Right lobe of liver (tissue), 4 donors: ENCODE results near the gene AKAP12.

Experiments
- POLR2A ChIP-seq: fragments of 450-650 bp; IDR thresholded peaks from one replicate; pipeline ENCODE4 v1.6.1; 2017; ENCODE audit warnings: antibody characterized with exemption, mild to moderate bottlenecking
- TF ChIP-seq, protein P1 (sequence below), 4 donors: fragments of 200-600 bp in 3 of 4; fragments of 450-650 bp in 1 of 4; IDR thresholded peaks; one replicate each; pipeline versions ENCODE4 v1.5.1 to v1.8.0; 2016 to 2022; ENCODE audit warnings: antibody characterized with exemption in 4 of 4, mild to moderate bottlenecking in 2 of 4
- donor health status: DM: no; HTN: no; CAD: no.
- donor health status: DM: no; HTN: no; CAD: no.
- donor health status: DM: no; HTN: yes; CAD: no.

- TF ChIP-seq, protein P1, sequence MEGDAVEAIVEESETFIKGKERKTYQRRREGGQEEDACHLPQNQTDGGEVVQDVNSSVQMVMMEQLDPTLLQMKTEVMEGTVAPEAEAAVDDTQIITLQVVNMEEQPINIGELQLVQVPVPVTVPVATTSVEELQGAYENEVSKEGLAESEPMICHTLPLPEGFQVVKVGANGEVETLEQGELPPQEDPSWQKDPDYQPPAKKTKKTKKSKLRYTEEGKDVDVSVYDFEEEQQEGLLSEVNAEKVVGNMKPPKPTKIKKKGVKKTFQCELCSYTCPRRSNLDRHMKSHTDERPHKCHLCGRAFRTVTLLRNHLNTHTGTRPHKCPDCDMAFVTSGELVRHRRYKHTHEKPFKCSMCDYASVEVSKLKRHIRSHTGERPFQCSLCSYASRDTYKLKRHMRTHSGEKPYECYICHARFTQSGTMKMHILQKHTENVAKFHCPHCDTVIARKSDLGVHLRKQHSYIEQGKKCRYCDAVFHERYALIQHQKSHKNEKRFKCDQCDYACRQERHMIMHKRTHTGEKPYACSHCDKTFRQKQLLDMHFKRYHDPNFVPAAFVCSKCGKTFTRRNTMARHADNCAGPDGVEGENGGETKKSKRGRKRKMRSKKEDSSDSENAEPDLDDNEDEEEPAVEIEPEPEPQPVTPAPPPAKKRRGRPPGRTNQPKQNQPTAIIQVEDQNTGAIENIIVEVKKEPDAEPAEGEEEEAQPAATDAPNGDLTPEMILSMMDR (IDR thresholded peaks at IDR 0.05), result no peak
- TF ChIP-seq POLR2A, result no peak
These were observed 125.5 kb downstream of the AKAP12 start for GRCh38 chr6:151365233-151365632.
